Upper lobe of left lung (tissue), 6 donors: ENCODE data around the gene PPM1M. TPM values are rescaled to one million over a fixed set of nuclear protein-coding genes. Genes with fewer than 3 reads are reported as not detected.

Experiments used
- ATAC-seq, 2 donors: fragments of 200-7000 bp; cut with Tn5 transposase; one replicate each; pipeline ENCODE4 v1.9.1; 2022; ENCODE audit warnings: mild to moderate bottlenecking in 2 of 2, moderate library complexity in 2 of 2; ENCODE audit not compliant: low FRiP score in 2 of 2
- DNase-seq, 2 donors: peaks; one replicate each; pipeline ENCODE4 v3.0.0-alpha.2; 2019 to 2020
- H3K27ac ChIP-seq, 4 donors: fragments of 200-600 bp; sonication (generic); one replicate each; pipeline ENCODE4 v1.5.1; 2016 to 2019
- H3K27me3 ChIP-seq, 4 donors: fragments of 200-600 bp; sonication (generic); one replicate each; pipeline ENCODE4 v1.5.1; 2017 to 2019
- H3K36me3 ChIP-seq, 4 donors: fragments of 200-600 bp; sonication (generic); one replicate each; pipeline ENCODE4 v1.5.1; 2016 to 2019
- H3K4me1 ChIP-seq, 4 donors: fragments of 200-600 bp; sonication (generic); one replicate each; pipeline ENCODE4 v1.5.1; 2018 to 2019
- H3K4me3 ChIP-seq, 4 donors: fragments of 200-600 bp; sonication (generic); one replicate each; pipeline ENCODE4 v1.5.1; 2017 to 2019; ENCODE audit warnings: mild to moderate bottlenecking in 2 of 4, moderate library complexity in 1 of 4
- H3K9me3 ChIP-seq, 4 donors: fragments of 200-600 bp; sonication (generic); one replicate each; pipeline ENCODE4 v1.5.1; 2018 to 2019
- EP300 ChIP-seq, 4 donors: sonication (generic); formaldehyde crosslinking; IDR thresholded peaks; one replicate each; pipeline ENCODE4 v1.5.1; 2017; ENCODE audit warnings: antibody characterized with exemption in 4 of 4, control low read depth in 2 of 4
- POLR2A ChIP-seq, 4 donors: fragments of 450-650 bp; IDR thresholded peaks; one replicate each; pipeline ENCODE4 v1.5.1; 2016 to 2017; ENCODE audit warnings: antibody characterized with exemption in 4 of 4, mild to moderate bottlenecking in 2 of 4
- POLR2AphosphoS5 ChIP-seq, 2 donors: sonication (generic); formaldehyde crosslinking; IDR thresholded peaks; one replicate each; pipeline ENCODE4 v1.5.1; 2017; ENCODE audit warnings: antibody characterized with exemption in 2 of 2
- WGBS, 2 donors: methylation state at CpG; one replicate each; pipeline ENCODE4 v1.1.5; 2017 to 2018; 5-methylcytosine and 5-hydroxymethylcytosine counted together
- total RNA-seq, 6 donors: library from RNA; depleted of rRNA in 4 of 6; stranded (reverse); fragments of >200 nt in 4 of 6; gene quantifications; one replicate each; pipeline versions ENCODE4 v1.1.0 to v1.2.1, GENCODE V29; 2016 to 2021
- TF ChIP-seq, protein P1 (sequence below), 6 experiments: fragments of 450-650 bp in 4 of 6; fragments of 200-600 bp in 2 of 6; sonication (generic) in 2 of 6; IDR thresholded peaks; one replicate each; pipeline ENCODE4 v1.5.1; 2016 to 2019; ENCODE audit warnings: antibody characterized with exemption in 6 of 6
- donor health status: DM: no; HTN: no; CAD: no; lungs with moderate emphysema.
- donor health status: DM: no; HTN: yes; CAD: no; lungs with severe emphysema.

The PPM1M gene
- total RNA-seq, 6 donors from 2014 or later: 18.7 to 68.1 (median 47.8) TPM

DNA sequence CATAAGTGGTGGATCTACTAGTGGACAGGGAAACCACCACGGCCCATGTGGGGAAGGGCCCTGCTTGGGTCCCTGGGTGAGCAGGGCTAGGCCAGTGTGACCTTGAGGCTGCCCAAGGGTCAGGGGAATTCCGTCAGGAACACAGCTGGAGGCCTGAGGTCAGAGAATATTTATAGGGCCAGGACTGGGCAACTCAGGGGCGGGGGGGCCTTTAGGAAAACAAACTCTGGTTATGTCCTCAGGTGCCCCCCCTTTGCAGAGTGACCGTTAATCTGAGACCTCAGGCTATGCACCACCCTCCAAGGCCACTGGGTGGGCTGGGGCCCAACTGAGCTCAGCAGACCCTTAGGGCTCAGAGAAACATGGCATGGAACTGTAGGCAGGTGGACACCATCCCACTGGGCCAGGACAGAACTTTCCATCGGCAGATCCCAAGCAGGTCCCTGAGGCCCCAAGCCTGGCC is 9.1 kb upstream of the PPM1M start:
- ATAC-seq (no peak), DNase-seq (peak in 1 of 2 donors; percentile 20)
- 79 to 82% methylated on average over 4 to 5 of the region's 5 CpGs for WGBS, 2 donors
- no peaks in the 10 kb centered on the region for H3K9me3 ChIP-seq
- no peaks in the 10 kb centered on the region for H3K27me3 ChIP-seq
- H3K4me1 ChIP-seq: peaks cover 30 to 62% (median 47%) of the 10 kb centered on the region in 4 donors
- peak overlapping the region in 3 of 4 donors; percentile 92 to 95 (median 92) for H3K27ac ChIP-seq
- no peak overlapping the region for H3K4me3 ChIP-seq
- TF ChIP-seq, protein P1, sequence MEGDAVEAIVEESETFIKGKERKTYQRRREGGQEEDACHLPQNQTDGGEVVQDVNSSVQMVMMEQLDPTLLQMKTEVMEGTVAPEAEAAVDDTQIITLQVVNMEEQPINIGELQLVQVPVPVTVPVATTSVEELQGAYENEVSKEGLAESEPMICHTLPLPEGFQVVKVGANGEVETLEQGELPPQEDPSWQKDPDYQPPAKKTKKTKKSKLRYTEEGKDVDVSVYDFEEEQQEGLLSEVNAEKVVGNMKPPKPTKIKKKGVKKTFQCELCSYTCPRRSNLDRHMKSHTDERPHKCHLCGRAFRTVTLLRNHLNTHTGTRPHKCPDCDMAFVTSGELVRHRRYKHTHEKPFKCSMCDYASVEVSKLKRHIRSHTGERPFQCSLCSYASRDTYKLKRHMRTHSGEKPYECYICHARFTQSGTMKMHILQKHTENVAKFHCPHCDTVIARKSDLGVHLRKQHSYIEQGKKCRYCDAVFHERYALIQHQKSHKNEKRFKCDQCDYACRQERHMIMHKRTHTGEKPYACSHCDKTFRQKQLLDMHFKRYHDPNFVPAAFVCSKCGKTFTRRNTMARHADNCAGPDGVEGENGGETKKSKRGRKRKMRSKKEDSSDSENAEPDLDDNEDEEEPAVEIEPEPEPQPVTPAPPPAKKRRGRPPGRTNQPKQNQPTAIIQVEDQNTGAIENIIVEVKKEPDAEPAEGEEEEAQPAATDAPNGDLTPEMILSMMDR (IDR thresholded peaks at IDR 0.05): peak in 1 of 6 experiments; percentile 15
- TF ChIP-seq EP300 (IDR thresholded peaks at IDR 0.05) (no peak), POLR2AphosphoS5 (IDR thresholded peaks at IDR 0.05) (no peak), POLR2A (IDR thresholded peaks at IDR 0.05) (no peak)
- peaks cover 0 to 33% (median 23%) of the 10 kb centered on the region in 4 donors for H3K36me3 ChIP-seq

DNA sequence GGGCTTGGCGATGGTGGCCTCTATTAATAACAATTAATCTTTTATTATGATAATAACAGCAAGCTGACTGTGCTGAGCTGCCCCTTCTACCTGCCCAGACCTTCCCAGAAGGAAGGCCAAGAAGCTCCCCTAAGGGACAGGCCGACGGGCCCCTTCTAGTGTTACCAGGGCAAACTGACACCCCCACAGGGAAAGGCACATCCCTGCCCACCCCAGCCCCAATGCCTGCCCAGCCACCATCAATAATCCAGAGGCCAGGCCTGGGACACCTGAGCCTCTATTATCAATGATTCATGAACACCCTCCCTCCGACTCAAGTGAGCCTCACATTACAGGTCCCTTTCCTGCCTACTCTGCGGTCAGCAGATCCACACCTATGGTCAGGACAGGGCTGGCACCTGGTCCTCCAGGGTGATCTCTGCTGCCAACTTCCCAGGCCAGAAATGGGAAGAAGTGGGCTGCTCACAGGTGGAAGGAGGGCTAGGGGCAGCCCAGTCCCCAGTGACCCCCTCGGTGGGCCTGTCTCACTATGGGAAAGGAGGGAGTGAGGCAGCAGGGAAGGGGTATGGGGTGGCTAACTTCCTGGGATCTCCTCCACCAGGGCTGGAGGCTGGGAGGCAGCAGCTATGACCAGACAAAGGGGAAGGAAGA is 8.4 kb upstream of the PPM1M start:
- H3K4me3 ChIP-seq: peak overlapping the region in 2 of 4 donors; percentile 85 to 99
- ATAC-seq (no peak), DNase-seq (peak in 1 of 2 donors; percentile 20)
- H3K27ac ChIP-seq: peak overlapping the region; percentile 79 to 95 (median 92)
- 80 to 89% methylated on average over 5 to 6 of the region's 6 CpGs for WGBS, 2 donors
- H3K9me3 ChIP-seq: no peaks in the 10 kb centered on the region
- H3K4me1 ChIP-seq: peaks cover 30 to 57% (median 42%) of the 10 kb centered on the region in 4 donors
- peaks cover 0 to 27% (median 19%) of the 10 kb centered on the region in 4 donors for H3K36me3 ChIP-seq
- no peaks in the 10 kb centered on the region for H3K27me3 ChIP-seq
- TF ChIP-seq, protein P1 (IDR thresholded peaks at IDR 0.05): no peak
- TF ChIP-seq POLR2A (IDR thresholded peaks at IDR 0.05): no peak
- TF ChIP-seq POLR2AphosphoS5 (IDR thresholded peaks at IDR 0.05): no peak
- TF ChIP-seq EP300 (IDR thresholded peaks at IDR 0.05): no peak

DNA sequence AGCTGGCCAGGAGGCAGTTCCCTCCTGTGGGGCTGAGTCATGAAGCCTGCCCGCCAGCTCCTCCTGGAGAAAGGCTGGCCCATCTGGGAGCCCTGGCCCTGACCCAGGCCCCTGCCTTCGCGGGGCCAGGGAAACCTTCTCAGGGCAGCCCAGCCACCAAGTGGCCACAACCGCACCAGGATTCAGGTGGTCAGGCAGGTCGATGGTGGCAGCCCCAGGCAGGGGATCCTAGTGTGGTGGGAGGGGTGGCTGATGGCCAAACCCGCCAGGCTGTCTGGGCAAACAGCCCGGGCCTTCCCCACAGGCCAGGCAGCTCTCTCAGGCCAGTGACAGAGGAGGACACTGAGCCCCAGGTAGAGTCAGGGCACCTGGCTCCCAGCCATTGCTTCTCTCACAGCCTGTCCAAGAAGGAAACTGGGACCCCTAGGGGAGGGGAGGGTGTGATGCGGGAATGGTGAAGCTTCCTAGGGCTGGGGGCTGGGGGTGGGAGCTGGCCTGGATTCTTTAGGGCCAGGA is 7.8 kb upstream of the PPM1M start:
- ATAC-seq: peak; percentile 81 to 86
- H3K27me3 ChIP-seq: no peaks in the 10 kb centered on the region
- 3 to 24% methylated on average over 3 to 6 of the region's 8 CpGs for WGBS, 2 donors
- peaks cover 0 to 22% (median 16%) of the 10 kb centered on the region in 4 donors for H3K36me3 ChIP-seq
- DNase-seq: peak; percentile 88 to 90
- H3K4me3 ChIP-seq: peak overlapping the region; percentile 23 to 99 (median 84)
- peak in 1 of 2 donors; percentile 11 for TF ChIP-seq POLR2AphosphoS5 (IDR thresholded peaks at IDR 0.05)
- TF ChIP-seq POLR2A (IDR thresholded peaks at IDR 0.05): no peak
- TF ChIP-seq EP300 (IDR thresholded peaks at IDR 0.05): no peak
- TF ChIP-seq, protein P1 (IDR thresholded peaks at IDR 0.05): peak in 1 of 6 experiments; percentile 4
- peak overlapping the region; percentile 79 to 95 (median 92) for H3K27ac ChIP-seq
- H3K9me3 ChIP-seq: no peaks in the 10 kb centered on the region
- peaks cover 30 to 57% (median 42%) of the 10 kb centered on the region in 4 donors for H3K4me1 ChIP-seq

DNA sequence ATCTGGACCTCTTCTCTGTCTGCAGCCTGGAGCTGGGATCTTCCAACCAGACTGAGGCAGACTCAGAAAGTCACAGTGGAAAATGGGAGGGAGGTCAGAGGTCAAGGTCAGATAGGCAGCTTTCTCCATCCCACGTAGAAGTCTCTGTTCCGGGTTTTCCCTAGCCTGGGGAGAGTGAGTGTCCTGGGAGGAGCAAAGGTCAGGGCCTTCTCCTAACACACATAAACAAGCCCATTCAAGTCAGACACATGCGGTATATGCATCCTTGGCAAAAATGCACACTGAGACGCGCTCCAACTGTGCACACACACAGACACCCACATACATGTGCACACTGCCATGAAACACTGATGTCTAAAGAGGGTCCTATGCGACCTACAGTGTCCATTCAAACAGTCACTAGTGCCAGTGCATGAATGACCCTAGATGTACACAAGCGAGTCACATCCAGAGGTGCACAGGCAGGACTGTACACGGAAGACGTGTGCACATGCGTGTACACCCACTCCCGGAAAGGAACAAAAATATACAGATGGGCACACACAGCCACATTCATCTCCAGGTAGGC is 7.3 kb upstream of the PPM1M start:
- Histone ChIP-seq H3K27ac (peak overlapping the region; percentile 79 to 95 (median 92)), H3K9me3 (no peaks in the 10 kb centered on the region), H3K36me3 (peaks cover 0 to 16% (median 13%) of the 10 kb centered on the region in 4 donors), H3K4me1 (peaks cover 30 to 52% (median 42%) of the 10 kb centered on the region in 4 donors), H3K27me3 (no peaks in the 10 kb centered on the region), H3K4me3 (peak overlapping the region; percentile 82 to 99 (median 90))
- WGBS, 2 donors: 14 to 23% methylated on average over 5 to 11 of the region's 11 CpGs
- TF ChIP-seq POLR2A (IDR thresholded peaks at IDR 0.05) (no peak), EP300 (IDR thresholded peaks at IDR 0.05) (no peak), POLR2AphosphoS5 (IDR thresholded peaks at IDR 0.05) (no peak)
- TF ChIP-seq, protein P1 (IDR thresholded peaks at IDR 0.05): no peak
- DNase-seq (peak in 1 of 2 donors; percentile 28), ATAC-seq (peak; percentile 0 to 5)
